ENCODE data around the gene GRM3. TPM values are rescaled to one million over a fixed set of nuclear protein-coding genes. Genes with fewer than 3 reads are reported as not detected.

GRM3 gene
- total and polyA plus RNA-seq, 2 of the 8 experiments (the other 6 are each of a cell fraction or from before 2014, with no cell fraction given): 3.1 to 4.2 TPM

GRCh38 chr7:86884152-86884551 lies 240.4 kb downstream of the GRM3 start:
- DNase-seq (ENCODE audit: low read depth in 1 of 2, low spot score in 2 of 2) (no peak), FAIRE-seq (no peak)
- no peak overlapping the region for H3K56ac ChIP-seq (replicated peaks; ENCODE audit: insufficient read length, low read depth, low read length)
- no peak overlapping the region for H2BK120ac ChIP-seq (replicated peaks; ENCODE audit: low read depth, low read length)
- ChIA-PET CTCF (ENCODE audit: partially characterized antibody) (interaction anchor here (0.7 kb wide), 1 partner anchor 20 kb away, joined by 3 read pairs; no protein-coding TSS in a partner anchor), POLR2A (ENCODE audit: partially characterized antibody) (no interaction called here)
- H3K79me2 ChIP-seq (ENCODE audit: control insufficient read depth in 1 of 2, insufficient read depth in 2 of 2, low read length in 2 of 2): no peaks in the 10 kb centered on the region
- H4K20me1 ChIP-seq (replicated peaks in 1 of 2; ENCODE audit: control insufficient read depth in 1 of 2, insufficient read depth in 2 of 2, low read length in 2 of 2): peaks cover 0 to 3% of the 10 kb centered on the region in 2 experiments
- peaks cover 0 to 1% (median 0%) of the 10 kb centered on the region in 4 experiments; a peak in 1 of 7 replicates for H3K27me3 ChIP-seq (replicated peaks in 1 of 4; ENCODE audit: control insufficient read depth in 3 of 4, extremely low read depth in 1 of 4, insufficient read depth in 3 of 4, low read length in 3 of 4)
- no peak overlapping the region for H4K8ac ChIP-seq (ENCODE audit: extremely low read depth, insufficient read depth, low read length)
- no peak overlapping the region for H3K4ac ChIP-seq (replicated peaks; ENCODE audit: insufficient read length, low read depth, low read length)
- no peaks in the 10 kb centered on the region for H3K4me1 ChIP-seq (replicated peaks in 1 of 4; ENCODE audit: control insufficient read depth in 3 of 4, insufficient read depth in 4 of 4, low read length in 3 of 4)
- peaks cover 0 to 20% (median 3%) of the 10 kb centered on the region in 4 experiments; a peak in 5 of 8 replicates for H3K36me3 ChIP-seq (ENCODE audit: control insufficient read depth in 2 of 4, insufficient read depth in 4 of 4, low read length in 3 of 4)
- H3K14ac ChIP-seq (ENCODE audit: insufficient read length): no peak overlapping the region
- no peak overlapping the region for H2BK5ac ChIP-seq (ENCODE audit: low read depth, low read length)
- no peak overlapping the region for H2AK5ac ChIP-seq (ENCODE audit: low read depth, low read length)
- H3K23me2 ChIP-seq (ENCODE audit: low read depth, low read length): no peaks in the 10 kb centered on the region
- no peak overlapping the region for H3K4me2 ChIP-seq (ENCODE audit: insufficient read depth in 1 of 2, low read depth in 2 of 2, low read length in 2 of 2)
- no peak for TF ChIP-seq NRF1 (IDR thresholded peaks at IDR 0.05; ENCODE audit: low read depth, low read length)
- TF ChIP-seq JUN (IDR thresholded peaks at IDR 0.05; ENCODE audit: low read depth, low read length): no peak
- TF ChIP-seq SP1 (IDR thresholded peaks at IDR 0.05; ENCODE audit: low read depth, low read length): no peak
- no peak for TF ChIP-seq KDM1A (IDR thresholded peaks at IDR 0.05; ENCODE audit: borderline replicate concordance, low read length)
- no peak for TF ChIP-seq RFX5 (IDR thresholded peaks at IDR 0.05; ENCODE audit: borderline replicate concordance, low read depth, low read length)
- TF ChIP-seq SRF (IDR thresholded peaks at IDR 0.05; ENCODE audit: low read depth, low read length): no peak
- no peak for TF ChIP-seq SUZ12 (IDR thresholded peaks at IDR 0.05; ENCODE audit: low read length)
- 77% methylated on average over 2 of the region's 2 CpGs; no CpG with 5 or more reads in 1 of the 2 experiments for WGBS, 2 experiments (ENCODE audit: extremely low coverage in 1 of 2, insufficient coverage in 1 of 2, insufficient read length in 1 of 2, insufficient replicate concordance in 2 of 2, low coverage in 1 of 2, low lambda C conversion rate in 2 of 2, missing lambda C conversion rate in 1 of 2)
- H4K5ac ChIP-seq (ENCODE audit: insufficient read length, low read depth, low read length): no peak overlapping the region
- no peak overlapping the region for H3K18ac ChIP-seq (ENCODE audit: extremely low read depth, low read length)
- H3K9ac ChIP-seq (replicated peaks in 1 of 4; ENCODE audit: extremely low read depth in 1 of 4, low read depth in 3 of 4, low read length in 3 of 4): no peak overlapping the region
- H4K91ac ChIP-seq (replicated peaks; ENCODE audit: insufficient read length, low read length): no peak overlapping the region
- H3K79me1 ChIP-seq (ENCODE audit: low read depth, low read length): no peaks in the 10 kb centered on the region
- H3K23ac ChIP-seq (ENCODE audit: insufficient read length): no peak overlapping the region
- H2AFZ ChIP-seq (ENCODE audit: low read length): no peak overlapping the region
- no peak overlapping the region for H2BK15ac ChIP-seq (ENCODE audit: low read length)
- no peak overlapping the region for H3K27ac ChIP-seq (ENCODE audit: low read depth, low read length)
- no peaks in the 10 kb centered on the region for H3K9me3 ChIP-seq (ENCODE audit: insufficient read depth in 2 of 2, low read depth in 1 of 2, low read length in 1 of 2)
- H2BK20ac ChIP-seq (ENCODE audit: low read length): no peak overlapping the region
- H2BK12ac ChIP-seq (ENCODE audit: low read depth, low read length): no peak overlapping the region
- H3K4me3 ChIP-seq (ENCODE audit: extremely low read depth in 1 of 4, insufficient read depth in 2 of 4, low read depth in 3 of 4, low read length in 4 of 4): no peak overlapping the region

Measured in H1 (cell line).